Astrocyte of the spinal cord (primary cell): Measurements from ENCODE around the gene CSAD.

Experiments used
- DNase-seq: peaks from one replicate; pipeline ENCODE4 v3.0.0; 2011; ENCODE audit warnings: low read depth, low spot score
- H3K4me3 ChIP-seq: 2 replicates; pipeline ENCODE4 v1.5.1; 2011; ENCODE audit warnings: low read depth, mild to moderate bottlenecking, low read length, moderate library complexity
- in situ Hi-C: cut with HindIII; loops from 2 replicates; pipeline ENCODE4 v1.10.0; 2017; ENCODE audit warnings: low sequenced_read_pairs
- TF ChIP-seq, protein P1 (sequence below): IDR thresholded peaks from 2 replicates; pipeline ENCODE4 v1.5.1; 2012; ENCODE audit warnings: low read depth, mild to moderate bottlenecking, low read length, inconsistent platforms

Gene CSAD, protein sequence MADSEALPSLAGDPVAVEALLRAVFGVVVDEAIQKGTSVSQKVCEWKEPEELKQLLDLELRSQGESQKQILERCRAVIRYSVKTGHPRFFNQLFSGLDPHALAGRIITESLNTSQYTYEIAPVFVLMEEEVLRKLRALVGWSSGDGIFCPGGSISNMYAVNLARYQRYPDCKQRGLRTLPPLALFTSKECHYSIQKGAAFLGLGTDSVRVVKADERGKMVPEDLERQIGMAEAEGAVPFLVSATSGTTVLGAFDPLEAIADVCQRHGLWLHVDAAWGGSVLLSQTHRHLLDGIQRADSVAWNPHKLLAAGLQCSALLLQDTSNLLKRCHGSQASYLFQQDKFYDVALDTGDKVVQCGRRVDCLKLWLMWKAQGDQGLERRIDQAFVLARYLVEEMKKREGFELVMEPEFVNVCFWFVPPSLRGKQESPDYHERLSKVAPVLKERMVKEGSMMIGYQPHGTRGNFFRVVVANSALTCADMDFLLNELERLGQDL

DNA sequence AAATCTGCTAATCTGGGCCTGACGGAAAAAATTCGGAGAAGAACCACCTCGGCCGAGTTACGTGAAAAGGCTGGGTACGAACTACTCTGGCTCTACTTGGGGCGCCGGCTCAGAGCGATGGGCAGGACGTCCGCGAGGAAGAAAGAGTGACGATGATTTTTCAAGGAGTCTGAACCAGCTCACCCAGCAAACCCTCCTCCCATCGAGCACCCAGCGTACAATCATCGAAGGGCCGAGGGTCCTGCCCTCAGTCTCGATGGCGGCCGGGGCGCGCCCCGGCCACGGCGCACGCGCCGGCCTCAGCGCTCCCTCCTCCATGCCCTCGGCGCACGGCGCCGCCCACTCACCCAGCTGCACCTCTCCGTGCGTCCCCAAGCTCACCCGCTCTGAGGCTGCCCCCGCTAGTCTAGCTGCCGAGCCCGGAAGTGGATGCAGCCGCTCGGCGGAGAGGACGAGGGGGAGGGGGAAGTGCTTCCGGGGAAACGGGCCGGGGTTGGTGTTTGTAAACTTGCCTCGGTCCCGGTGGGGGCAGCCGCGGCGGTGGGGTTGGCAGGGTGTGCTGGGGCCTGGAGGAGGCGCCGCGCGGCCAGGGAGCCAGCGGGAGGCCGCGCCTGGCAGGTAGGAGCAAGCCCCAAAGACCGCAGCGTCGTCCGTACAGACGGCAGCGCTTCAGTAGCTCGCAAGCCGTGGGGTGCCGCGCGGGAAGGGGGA, at the start of gene CSAD, which contains the start of gene ZNF740:
TSS of gene CSAD (minus strand) at position 706 of the 711 bp plus-strand sequence. CDS start 7,455 bp downstream, outside the sequence.
TSS of gene ZNF740 (plus strand) at position 503 of the 711 bp plus-strand sequence. CDS start 1,262 bp downstream, outside the sequence.
- peak within 1 kb of the TSS; percentile 72 for H3K4me3 ChIP-seq
- in situ Hi-C loops = no loop called here
- peak; percentile 98 for DNase-seq

GRCh38 chr12:53230108-53230845, 49.6 kb upstream of the CSAD start:
- TF ChIP-seq, protein P1, sequence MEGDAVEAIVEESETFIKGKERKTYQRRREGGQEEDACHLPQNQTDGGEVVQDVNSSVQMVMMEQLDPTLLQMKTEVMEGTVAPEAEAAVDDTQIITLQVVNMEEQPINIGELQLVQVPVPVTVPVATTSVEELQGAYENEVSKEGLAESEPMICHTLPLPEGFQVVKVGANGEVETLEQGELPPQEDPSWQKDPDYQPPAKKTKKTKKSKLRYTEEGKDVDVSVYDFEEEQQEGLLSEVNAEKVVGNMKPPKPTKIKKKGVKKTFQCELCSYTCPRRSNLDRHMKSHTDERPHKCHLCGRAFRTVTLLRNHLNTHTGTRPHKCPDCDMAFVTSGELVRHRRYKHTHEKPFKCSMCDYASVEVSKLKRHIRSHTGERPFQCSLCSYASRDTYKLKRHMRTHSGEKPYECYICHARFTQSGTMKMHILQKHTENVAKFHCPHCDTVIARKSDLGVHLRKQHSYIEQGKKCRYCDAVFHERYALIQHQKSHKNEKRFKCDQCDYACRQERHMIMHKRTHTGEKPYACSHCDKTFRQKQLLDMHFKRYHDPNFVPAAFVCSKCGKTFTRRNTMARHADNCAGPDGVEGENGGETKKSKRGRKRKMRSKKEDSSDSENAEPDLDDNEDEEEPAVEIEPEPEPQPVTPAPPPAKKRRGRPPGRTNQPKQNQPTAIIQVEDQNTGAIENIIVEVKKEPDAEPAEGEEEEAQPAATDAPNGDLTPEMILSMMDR = no peak
- in situ Hi-C loops = no loop called here
- DNase-seq = no peak
- no peak overlapping the region for H3K4me3 ChIP-seq

More for the DNA sequence above, at the start of gene CSAD, which contains the start of gene ZNF740:
- TF ChIP-seq, protein P1 = no peak

GRCh38 chr12:53229454-53229853, 48.7 kb upstream of the CSAD start:
- TF ChIP-seq, protein P1 = no peak
- DNase-seq = no peak
- in situ Hi-C loops = no loop called here
- no peak overlapping the region for H3K4me3 ChIP-seq

GRCh38 chr12:53227836-53228235, 47.1 kb upstream of the CSAD start:
- no peak for DNase-seq
- H3K4me3 ChIP-seq = no peak overlapping the region
- TF ChIP-seq, protein P1 = no peak
- in situ Hi-C loops = no loop called here

DNA sequence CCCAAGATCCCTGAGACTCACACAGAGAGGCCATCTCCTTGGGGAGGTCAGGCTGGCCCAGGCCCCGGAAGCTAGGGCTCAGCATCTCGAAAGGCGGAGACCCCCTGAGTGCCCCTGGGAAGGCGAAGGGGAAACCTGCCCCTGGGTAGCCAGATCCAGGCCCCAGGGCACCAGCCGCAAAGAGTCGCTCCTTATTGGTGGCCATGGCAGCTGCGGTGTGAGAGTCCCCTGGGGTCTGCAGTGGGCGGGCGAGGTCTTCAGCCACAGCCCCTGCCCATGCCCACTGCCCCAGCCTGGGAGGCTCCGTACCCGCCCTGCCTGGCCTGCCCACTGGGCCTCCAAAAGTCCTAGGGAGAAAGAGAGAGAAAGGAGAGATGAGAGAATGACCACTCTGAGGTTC, 46.6 kb upstream of the CSAD start:
- no peak overlapping the region for H3K4me3 ChIP-seq
- TF ChIP-seq, protein P1 = no peak
- in situ Hi-C loops = no loop called here
- DNase-seq = no peak

DNA sequence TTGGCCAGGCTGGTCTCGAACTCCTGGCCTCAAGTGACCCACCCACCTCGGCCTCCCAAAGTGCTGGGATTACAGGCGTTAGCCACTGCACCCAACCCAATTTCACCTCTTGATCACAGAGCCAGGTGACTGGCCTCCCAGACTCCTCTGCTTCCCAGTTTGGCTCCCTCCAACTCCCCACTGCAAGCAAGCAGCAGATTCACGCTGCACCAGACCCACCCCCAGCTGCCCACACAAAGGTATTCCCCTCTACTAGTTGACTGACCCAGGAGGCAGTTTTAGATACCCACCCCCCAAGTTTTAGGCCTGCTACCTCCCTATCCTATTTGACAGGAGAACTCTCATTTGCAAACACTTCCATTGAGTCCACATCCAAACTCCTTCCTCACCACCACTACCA, 46.1 kb upstream of the CSAD start:
- no peak for DNase-seq
- H3K4me3 ChIP-seq = no peak overlapping the region
- TF ChIP-seq, protein P1 = no peak
- in situ Hi-C loops = no loop called here
